HPDE6-E6E7 (cell line): ENCODE data around the gene PGAP1.
"Not testable (repeated sequence)": the region's sequence is repeated elsewhere in the genome, so short reads cannot be mapped to it uniquely, and the experiment has no call there.

Experiments used
- DNase-seq: peaks from one replicate; pipeline ENCODE4 v3.0.0; 2011; ENCODE audit warnings: missing footprints; ENCODE audit errors: extremely low spot score

Gene PGAP1

GRCh38 chr2:196949116-196949515 lies 22.6 kb upstream of the PGAP1 start:
- no peak for DNase-seq

DNA sequence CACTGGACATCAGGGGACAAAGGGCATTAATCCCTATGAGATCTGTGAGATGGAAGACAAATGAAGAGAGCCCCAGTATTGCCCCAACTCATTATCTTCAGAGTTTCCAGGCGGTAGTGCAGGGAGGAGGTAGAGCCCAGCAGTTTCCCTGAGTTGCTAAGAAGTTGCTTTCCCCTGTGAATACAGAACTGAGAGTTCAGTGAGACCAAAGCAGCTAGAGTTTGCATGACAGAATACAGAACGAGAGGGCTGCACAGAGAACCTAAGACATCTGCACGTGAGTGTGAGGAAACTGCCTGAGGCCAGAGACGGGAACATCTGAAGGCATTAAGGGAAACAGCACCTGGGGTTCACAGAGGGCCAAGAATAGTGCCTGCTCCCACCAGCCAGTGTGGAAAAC lies 18.1 kb upstream of the PGAP1 start:
- no peak for DNase-seq

GRCh38 chr2:196941398-196942078 lies 15.0 kb upstream of the PGAP1 start:
- DNase-seq = no peak

DNA sequence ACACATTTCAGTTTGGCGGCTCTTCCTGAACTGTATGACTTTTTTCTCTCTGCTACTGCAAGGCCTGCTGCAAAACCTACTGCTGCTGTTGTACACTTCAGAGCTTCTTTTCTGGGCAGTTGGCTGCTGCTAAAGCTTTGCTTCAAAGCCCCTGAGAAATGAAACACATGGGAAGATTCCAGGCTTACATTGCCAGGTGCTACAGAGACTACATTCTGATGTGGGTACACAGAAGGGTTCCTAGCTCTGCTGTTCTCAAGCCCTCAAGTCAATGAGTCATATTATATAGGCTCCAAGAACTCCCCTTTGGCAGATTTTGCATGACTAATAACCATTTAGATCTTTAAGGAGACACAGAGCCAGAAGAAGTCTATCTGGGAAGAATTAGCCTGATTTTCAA lies 12.9 kb upstream of the PGAP1 start:
- DNase-seq = no peak

DNA sequence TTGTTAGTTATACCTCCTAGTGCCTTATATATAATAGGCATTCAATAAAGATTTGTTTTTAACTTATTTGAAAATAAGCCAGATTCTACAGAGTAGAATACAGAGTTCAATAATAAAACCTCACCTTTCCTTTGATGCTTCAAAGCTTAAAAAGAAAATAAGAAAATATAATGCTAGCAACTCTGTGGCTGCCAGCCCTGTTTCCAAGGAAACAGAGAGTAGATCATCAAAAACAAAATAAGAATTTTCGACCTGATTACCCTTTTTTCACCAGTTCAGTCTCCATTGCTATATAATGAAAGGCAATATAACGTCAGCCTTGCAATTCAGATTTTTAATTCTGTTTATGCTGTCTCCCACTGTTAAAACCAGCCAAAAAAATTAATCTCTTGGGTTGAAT lies 8.9 kb upstream of the PGAP1 start:
- DNase-seq = no peak

DNA sequence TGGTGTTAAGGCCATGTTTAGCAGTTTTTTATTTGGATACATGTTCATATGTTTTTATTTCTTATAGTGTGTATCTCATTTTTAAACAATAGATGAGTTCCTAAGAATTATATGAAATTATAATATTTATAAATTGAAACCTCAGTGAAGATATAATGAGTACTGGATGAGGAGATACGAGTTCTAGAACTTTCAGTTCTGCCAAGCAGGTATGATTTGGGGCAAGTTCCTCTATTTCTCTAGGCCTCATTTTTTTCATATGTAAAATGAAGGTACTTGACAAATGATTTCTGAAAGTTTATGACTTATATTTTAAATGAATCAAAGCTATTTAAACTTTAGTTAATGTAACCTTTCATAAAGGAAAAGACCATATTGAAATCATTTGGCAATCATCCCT lies 8.2 kb upstream of the PGAP1 start:
- DNase-seq = no peak

DNA sequence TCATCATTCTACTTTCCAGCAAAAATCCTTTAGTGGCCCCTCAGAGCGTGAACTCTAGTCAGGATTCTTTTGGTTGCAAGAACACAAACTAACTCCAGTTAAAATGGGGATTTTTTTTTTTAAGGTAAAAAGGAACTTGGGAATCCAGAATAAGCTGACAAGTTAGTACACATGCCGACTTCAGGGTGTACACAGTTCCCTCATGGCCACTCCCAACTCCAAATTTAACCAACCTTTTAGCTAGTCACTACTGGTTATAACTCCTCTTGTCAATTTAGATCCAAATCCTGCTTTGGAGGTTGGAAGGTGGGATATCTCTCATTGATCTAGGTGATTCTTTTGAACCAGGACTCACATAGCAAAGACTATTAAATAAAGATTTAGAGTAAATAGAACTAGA lies 5.0 kb upstream of the PGAP1 start:
- DNase-seq = no peak

- DNase-seq = no peak
Measured at GRCh38 chr2:196927376-196928225, 1.1 kb upstream of the PGAP1 start.

DNA sequence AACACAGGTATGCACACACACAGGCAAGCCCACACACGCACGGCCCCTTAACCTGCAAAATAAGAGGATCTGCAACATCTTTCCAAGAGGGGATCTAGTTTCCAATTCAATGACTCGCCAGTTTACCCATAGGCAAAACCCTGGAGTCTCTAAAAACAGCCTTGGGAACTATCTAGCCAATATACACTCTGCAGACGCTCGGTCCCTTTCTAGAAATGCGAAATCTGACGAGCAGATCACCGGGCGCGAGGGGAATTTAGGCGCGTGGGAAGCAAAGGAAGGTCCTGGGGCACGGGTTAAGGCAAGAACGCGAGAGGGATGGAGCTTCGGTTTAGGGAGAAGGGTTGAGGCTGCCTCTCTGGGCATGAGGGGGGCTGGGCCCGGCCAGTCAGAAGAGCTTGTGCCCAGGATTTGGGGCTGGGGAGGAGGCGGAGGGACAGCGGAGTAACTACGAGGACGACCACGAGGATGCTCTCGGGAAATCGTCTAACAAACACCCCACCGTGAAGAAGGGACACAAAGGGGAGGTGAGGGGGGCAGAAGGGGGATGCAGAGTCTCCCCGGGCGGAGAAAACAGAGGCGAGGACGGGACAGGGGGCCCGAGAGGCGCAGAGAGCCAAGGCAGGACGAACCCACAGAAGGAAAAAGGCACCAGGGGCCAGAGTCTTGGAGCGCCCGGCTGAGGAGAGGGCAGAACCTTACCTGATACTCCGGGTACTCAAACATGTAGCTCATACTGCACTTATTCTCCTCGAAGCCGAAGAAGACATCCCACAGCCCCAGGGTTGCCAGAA lies 542 bp downstream of the PGAP1 start:
- DNase-seq = peak; percentile 25

- DNase-seq = no peak
Measured at GRCh38 chr2:196925051-196925767, 1.3 kb downstream of the PGAP1 start.

DNA sequence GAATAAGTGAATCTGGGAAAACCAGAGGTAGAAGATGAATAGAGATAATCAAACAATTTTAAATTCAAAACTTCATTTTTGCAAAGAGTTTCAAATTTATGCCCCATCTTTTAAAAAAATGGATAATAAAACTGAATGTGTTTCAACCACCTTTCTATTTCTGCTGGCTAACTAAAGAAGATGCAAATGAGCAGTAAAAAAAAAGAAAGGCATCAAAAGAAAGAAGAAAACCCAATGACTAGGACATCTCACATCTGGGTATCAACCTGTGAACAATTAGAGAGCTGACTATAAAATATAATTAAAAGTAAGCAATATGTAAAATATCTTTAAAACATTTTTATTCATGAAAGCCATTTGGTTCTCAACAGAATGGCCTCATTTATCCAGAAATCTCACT lies 2.5 kb downstream of the PGAP1 start:
- DNase-seq = no peak

DNA sequence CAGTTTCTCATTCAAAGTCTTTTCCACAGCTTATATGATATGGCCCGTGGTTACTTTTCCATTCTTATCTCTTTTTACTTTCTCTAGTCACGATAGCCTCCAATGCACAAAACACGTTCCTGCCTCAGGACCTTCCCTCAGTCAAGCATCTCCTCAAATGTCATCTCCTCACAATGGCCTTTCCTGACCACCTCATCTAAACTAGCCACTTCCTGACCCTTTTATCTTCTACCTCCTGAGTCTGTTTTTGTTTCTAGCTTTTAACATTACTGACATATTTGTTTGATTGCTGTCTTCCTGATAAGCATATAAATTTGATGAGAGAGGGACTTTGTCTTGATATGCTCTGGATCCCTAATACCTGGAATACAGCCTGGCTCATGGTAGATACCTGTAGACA lies 7.6 kb downstream of the PGAP1 start:
- DNase-seq = no peak

DNA sequence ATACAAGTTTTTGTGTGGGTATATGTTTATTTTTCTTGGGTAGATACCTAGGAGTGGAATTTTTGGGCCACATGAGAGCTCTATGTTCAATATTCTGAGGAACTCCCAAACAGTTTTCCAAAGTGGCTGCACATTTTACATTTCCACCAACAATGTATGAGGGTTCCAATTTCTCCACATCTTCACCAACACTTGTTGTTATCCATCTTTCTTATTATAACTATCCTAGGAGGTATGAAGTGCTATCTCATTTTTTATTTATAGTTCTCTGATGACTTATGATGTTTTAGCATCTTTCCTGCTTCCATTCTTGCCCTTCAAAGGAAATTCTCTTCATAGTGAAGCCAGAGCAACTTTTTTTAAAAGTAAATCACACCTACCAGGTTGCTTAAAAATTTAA lies 8.7 kb downstream of the PGAP1 start:
- no peak for DNase-seq

DNA sequence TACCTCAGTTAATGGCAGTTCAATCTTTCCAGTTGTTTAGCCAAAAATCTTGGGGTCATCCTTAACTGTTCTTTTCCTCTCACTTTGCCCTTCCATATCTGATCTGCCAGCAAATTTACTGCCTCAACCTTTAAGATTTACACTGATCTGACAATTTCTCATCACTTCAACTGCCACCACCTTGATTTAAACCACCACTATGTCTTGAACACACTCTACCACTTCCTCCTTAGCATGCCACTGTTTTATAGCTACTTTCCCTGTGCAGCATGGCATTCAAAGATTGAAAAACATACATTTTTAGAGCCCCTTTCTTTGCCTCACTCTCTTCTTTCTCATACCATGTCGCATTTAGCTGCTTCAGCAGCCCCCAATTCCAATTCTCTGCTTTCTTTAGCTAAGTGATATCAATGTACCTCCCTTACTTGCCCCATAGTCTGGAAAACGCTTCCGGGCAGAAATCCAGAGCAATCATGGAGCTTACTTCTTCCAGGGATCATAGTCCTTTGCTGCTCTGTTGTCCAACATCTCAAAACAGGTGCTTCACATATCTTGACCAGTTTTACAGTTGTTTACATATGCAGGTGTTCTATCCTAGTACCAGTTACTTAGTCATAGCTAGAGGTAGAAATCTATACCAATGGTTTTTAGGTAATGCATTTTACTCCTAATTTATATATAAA lies 10.9 kb downstream of the PGAP1 start:
- no peak for DNase-seq

- DNase-seq = no peak
Measured at GRCh38 chr2:196914867-196915460, 11.5 kb downstream of the PGAP1 start.

GRCh38 chr2:196913691-196914090 lies 12.8 kb downstream of the PGAP1 start:
- no peak for DNase-seq

- DNase-seq = not testable (repeated sequence)
Measured at GRCh38 chr2:196905365-196905764, 21.1 kb downstream of the PGAP1 start.

GRCh38 chr2:196902828-196903227 lies 23.7 kb downstream of the PGAP1 start:
- no peak for DNase-seq

DNA sequence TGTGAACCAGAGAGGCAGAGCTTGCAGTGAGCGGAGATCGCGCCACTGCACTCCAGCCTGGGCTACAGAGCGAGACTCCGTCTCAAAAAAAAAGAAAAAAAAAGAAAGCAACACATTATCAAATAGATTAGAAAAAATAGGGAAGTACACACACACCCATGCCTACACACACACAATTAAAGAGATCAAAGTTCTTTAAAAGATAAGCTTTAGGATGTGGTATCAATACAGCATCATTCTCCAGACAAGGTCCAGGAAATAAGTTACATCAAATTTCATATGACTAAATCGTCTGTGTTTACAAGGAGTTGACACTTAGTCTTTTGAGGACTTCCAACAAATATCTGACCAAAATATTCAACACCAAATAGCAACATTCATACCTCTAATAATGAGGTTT lies 25.7 kb downstream of the PGAP1 start:
- no peak for DNase-seq

GRCh38 chr2:196899976-196900375 lies 26.5 kb downstream of the PGAP1 start:
- no peak for DNase-seq

DNA sequence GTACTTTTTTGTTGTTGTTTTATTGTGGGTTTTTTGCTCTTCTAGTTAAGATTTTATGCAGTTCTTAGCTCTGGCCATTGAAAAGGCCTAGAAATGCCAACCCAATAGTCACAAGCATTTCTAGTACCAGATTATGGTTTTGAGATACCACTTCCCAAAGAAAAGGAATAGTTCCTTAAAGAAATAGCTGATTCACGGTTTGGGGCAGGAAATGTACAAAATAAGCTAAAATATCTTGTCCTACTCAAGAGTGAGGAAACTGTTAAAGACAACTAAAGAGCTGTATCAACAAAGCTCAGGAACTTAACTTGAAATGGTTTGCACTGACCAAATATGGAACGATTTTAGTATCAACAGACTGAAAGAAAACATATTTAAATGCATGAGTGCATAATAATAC lies 35.4 kb downstream of the PGAP1 start:
- DNase-seq = no peak
